Tibial nerve (tissue), 4 donors: Measurements from ENCODE around the gene PPT1. TPM values are rescaled to one million over a fixed set of nuclear protein-coding genes. Genes with fewer than 3 reads are reported as not detected.
"Not testable (repeated sequence)": the region's sequence is repeated elsewhere in the genome, so short reads cannot be mapped to it uniquely, and the experiment has no call there.

Source experiments
- DNase-seq, 2 donors: peaks; one replicate each; pipeline ENCODE4 v3.0.0-alpha.2; 2019; ENCODE audit warnings: low spot score in 2 of 2
- H3K27ac ChIP-seq, 4 donors: fragments of 200-600 bp; sonication (generic) in 3 of 4; one replicate each; pipeline ENCODE4 v1.5.1; 2017 to 2019; ENCODE audit warnings: mild to moderate bottlenecking in 1 of 4
- H3K27me3 ChIP-seq, 2 donors: fragments of 200-600 bp; sonication (generic) in 1 of 2; one replicate each; pipeline versions ENCODE4 v1.5.1 to v1.6.0; 2017 to 2019
- H3K36me3 ChIP-seq, 3 donors: fragments of 200-600 bp; sonication (generic); one replicate each; pipeline ENCODE4 v1.5.1; 2018 to 2019
- H3K4me1 ChIP-seq, 4 donors: fragments of 200-600 bp; sonication (generic) in 3 of 4; one replicate each; pipeline ENCODE4 v1.5.1; 2017 to 2019
- H3K4me3 ChIP-seq, 4 donors: fragments of 200-600 bp; sonication (generic) in 3 of 4; one replicate each; pipeline ENCODE4 v1.5.1; 2017 to 2019; ENCODE audit warnings: mild to moderate bottlenecking in 1 of 4, moderate library complexity in 1 of 4
- H3K9me3 ChIP-seq, 4 donors: fragments of 200-600 bp; sonication (generic) in 3 of 4; one replicate each; pipeline ENCODE4 v1.5.1; 2017 to 2019
- EP300 ChIP-seq, 2 donors: sonication (generic); formaldehyde crosslinking; IDR thresholded peaks; one replicate each; pipeline ENCODE4 v1.6.1; 2017; ENCODE audit warnings: antibody characterized with exemption in 2 of 2, mild to moderate bottlenecking in 1 of 2
- POLR2A ChIP-seq, 2 donors: fragments of 450-650 bp; IDR thresholded peaks; one replicate each; pipeline ENCODE4 v1.6.1; 2017; ENCODE audit warnings: antibody characterized with exemption in 2 of 2, mild to moderate bottlenecking in 2 of 2, moderate library complexity in 2 of 2
- WGBS, 2 donors: methylation state at CpG; one replicate each; pipeline ENCODE4 v1.1.5; 2018; 5-methylcytosine and 5-hydroxymethylcytosine counted together
- total RNA-seq, 4 donors: library from RNA; depleted of rRNA; stranded (reverse); fragments of >200 nt; gene quantifications; one replicate each; pipeline ENCODE4 v1.1.0, GENCODE V29; 2016
- TF ChIP-seq, protein P1 (sequence below), 5 experiments: fragments of 200-600 bp in 3 of 5; fragments of 450-650 bp in 2 of 5; sonication (generic) in 3 of 5; IDR thresholded peaks; one replicate each; pipeline ENCODE4 v1.5.1; 2016 to 2019; ENCODE audit warnings: antibody characterized with exemption in 5 of 5, mild to moderate bottlenecking in 3 of 5, moderate library complexity in 2 of 5

The PPT1 gene
- total RNA-seq, 4 donors from 2014 or later, result 52.8 to 88.5 (median 58.7) TPM

DNA sequence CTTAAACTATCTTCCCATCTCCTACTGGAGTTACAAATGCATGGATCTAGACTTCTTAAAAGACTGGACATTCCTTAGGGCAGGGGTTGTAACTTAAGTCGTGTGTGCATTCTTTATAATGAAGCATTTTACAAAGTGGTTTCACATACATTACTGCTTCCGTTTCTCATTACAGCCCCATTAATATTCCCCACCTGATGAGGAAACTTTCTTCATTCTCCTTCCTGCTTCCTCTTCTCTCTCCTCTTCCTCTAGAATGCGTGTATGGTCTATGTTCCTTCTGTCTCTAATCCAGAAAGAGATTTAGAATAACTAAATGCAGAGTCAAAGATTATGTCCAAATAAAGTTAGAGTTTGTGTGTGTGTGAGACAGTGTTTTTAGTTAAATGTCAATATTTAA is 58.4 kb downstream of the PPT1 start:
- Histone ChIP-seq H3K4me1 (peaks cover 0 to 64% (median 31%) of the 10 kb centered on the region in 4 donors), H3K27ac (peak overlapping the region; percentile 96 to 100 (median 98)), H3K36me3 (peaks cover 0 to 7% (median 0%) of the 10 kb centered on the region in 3 donors), H3K27me3 (no peaks in the 10 kb centered on the region), H3K9me3 (no peaks in the 10 kb centered on the region), H3K4me3 (no peak overlapping the region)
- WGBS, 2 donors, result 51 to 62% methylated on average over 3 of the region's 3 CpGs
- no peak for TF ChIP-seq EP300 (IDR thresholded peaks at IDR 0.05)
- TF ChIP-seq, protein P1, sequence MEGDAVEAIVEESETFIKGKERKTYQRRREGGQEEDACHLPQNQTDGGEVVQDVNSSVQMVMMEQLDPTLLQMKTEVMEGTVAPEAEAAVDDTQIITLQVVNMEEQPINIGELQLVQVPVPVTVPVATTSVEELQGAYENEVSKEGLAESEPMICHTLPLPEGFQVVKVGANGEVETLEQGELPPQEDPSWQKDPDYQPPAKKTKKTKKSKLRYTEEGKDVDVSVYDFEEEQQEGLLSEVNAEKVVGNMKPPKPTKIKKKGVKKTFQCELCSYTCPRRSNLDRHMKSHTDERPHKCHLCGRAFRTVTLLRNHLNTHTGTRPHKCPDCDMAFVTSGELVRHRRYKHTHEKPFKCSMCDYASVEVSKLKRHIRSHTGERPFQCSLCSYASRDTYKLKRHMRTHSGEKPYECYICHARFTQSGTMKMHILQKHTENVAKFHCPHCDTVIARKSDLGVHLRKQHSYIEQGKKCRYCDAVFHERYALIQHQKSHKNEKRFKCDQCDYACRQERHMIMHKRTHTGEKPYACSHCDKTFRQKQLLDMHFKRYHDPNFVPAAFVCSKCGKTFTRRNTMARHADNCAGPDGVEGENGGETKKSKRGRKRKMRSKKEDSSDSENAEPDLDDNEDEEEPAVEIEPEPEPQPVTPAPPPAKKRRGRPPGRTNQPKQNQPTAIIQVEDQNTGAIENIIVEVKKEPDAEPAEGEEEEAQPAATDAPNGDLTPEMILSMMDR (IDR thresholded peaks at IDR 0.05), result no peak
- TF ChIP-seq POLR2A (IDR thresholded peaks at IDR 0.05), result no peak
- DNase-seq, result no peak

DNA sequence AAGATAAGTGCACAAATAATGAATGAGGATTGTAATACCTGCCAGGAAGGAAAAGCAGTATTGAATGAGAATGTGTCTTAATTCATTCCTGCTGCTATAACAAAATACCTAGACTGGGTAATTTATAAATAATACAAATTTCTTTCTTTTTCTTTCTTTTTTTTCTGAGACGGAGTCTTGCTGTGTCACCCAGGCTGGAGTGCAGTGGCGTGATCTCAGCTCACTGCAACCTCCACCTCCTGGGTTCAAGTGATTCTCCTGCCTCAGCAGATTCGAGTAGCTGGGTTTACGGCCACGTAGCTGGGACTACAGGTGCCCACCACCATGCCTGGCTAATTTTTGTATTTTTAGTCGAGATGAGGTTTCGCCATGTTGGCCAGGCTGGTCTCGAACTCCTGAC is 59.8 kb downstream of the PPT1 start:
- Histone ChIP-seq H3K27ac (peak overlapping the region in 2 of 4 donors; percentile 41 to 60), H3K4me1 (peaks cover 0 to 54% (median 25%) of the 10 kb centered on the region in 4 donors)
- DNase-seq, H3K4me3 ChIP-seq, H3K36me3 ChIP-seq, H3K27me3 ChIP-seq, H3K9me3 ChIP-seq: not testable (repeated sequence)
- 92 to 97% methylated on average over 8 of the region's 8 CpGs for WGBS, 2 donors

DNA sequence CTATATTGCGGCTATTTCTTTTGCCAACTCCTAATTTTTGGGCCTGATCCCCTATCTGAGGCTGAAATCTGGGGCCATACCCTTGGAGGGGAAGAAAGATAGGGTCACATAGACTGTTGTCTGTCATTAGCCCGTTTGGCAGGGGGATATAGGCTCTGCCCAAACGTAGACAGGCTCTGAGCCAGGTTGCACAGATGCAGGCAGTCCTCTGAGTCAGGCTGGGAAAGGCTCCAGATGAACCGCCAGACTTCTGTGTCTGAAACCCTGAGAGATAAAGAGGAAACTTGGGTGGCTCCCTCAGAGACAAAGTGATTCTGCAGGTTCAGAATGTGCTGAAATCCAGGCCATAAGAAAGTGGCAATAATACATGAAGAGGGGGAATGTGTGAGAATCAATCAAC is 60.5 kb downstream of the PPT1 start:
- TF ChIP-seq, protein P1 (IDR thresholded peaks at IDR 0.05), result no peak
- no peak for TF ChIP-seq EP300 (IDR thresholded peaks at IDR 0.05)
- no peak for TF ChIP-seq POLR2A (IDR thresholded peaks at IDR 0.05)
- Histone ChIP-seq H3K4me1 (peaks cover 0 to 53% (median 18%) of the 10 kb centered on the region in 4 donors), H3K4me3 (no peak overlapping the region), H3K9me3 (no peaks in the 10 kb centered on the region), H3K27ac (peak overlapping the region in 3 of 4 donors; percentile 37 to 60 (median 41)), H3K27me3 (no peaks in the 10 kb centered on the region), H3K36me3 (no peaks in the 10 kb centered on the region)
- peak in 1 of 2 donors; percentile 34 for DNase-seq
- 23 to 27% methylated on average over 4 of the region's 4 CpGs for WGBS, 2 donors

DNA sequence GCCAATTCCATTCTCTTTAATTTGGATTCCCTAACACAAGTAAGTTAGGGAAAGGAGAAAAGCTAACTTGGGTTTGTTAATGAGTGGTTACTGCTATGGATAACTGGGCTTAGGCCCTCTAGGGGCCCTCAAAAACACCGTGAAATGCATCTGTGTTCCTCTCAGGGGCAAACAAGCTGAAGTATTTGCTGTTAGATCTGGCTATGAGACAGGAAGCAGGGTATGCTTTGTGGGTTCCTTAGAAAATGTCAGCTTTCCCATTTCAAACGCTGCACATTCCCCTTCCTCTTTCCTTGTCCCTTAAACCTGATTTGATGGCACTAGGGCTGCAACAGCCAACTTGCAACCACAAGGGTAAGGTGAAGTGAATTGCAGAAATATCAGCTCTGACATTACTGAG is 62.2 kb downstream of the PPT1 start:
- Histone ChIP-seq H3K4me3 (no peak overlapping the region), H3K27ac (peak overlapping the region in 2 of 4 donors; percentile 60 to 68), H3K27me3 (no peaks in the 10 kb centered on the region), H3K4me1 (peaks cover 0 to 56% (median 20%) of the 10 kb centered on the region in 4 donors), H3K9me3 (no peaks in the 10 kb centered on the region), H3K36me3 (no peaks in the 10 kb centered on the region)
- DNase-seq, result no peak
- WGBS, 2 donors, result 38 to 44% methylated on average over 2 of the region's 2 CpGs
- TF ChIP-seq POLR2A (IDR thresholded peaks at IDR 0.05) (no peak), EP300 (IDR thresholded peaks at IDR 0.05) (no peak)
- TF ChIP-seq, protein P1 (IDR thresholded peaks at IDR 0.05), result no peak

DNA sequence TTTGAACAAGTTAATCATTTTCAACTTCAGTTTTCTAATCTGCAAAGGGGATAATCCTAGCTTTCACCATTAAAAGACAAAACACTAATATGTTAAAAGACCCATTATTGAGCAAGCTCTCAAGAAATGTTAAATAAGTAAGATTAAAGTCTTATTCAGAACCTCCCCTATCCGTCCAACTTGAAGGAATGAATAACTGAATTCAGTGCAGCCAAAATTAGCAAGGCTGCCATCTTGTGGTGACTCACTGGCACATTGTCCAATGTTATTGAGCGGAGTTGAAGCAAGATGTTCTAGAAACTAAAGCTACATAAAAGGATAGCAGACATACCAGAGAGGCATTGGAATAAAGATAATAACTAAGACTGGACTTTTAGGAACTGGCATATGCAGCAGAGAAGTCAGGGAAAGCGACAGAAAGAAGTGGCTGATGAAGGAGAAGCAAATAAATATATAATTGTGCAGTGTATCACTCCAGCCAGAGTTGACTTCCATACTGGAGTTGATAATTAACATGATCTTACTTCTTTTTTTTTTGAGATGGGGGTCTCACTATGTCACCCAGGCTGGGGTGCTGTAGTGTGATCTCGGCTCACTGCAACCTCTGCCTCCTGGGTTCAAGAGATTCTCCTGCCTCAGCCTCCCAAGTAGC is 64.7 kb downstream of the PPT1 start:
- 37 to 38% methylated on average over 4 of the region's 4 CpGs for WGBS, 2 donors
- Histone ChIP-seq H3K4me1 (peaks cover 0 to 37% (median 14%) of the 10 kb centered on the region in 4 donors), H3K4me3 (no peak overlapping the region), H3K27ac (peak overlapping the region in 2 of 4 donors; percentile 23 to 53), H3K9me3 (no peaks in the 10 kb centered on the region), H3K36me3 (no peaks in the 10 kb centered on the region), H3K27me3 (no peaks in the 10 kb centered on the region)
- DNase-seq, result peak in 1 of 2 donors; percentile 63
- no peak for TF ChIP-seq POLR2A (IDR thresholded peaks at IDR 0.05)
- TF ChIP-seq EP300 (IDR thresholded peaks at IDR 0.05), result peak in 1 of 2 donors; percentile 22
- TF ChIP-seq, protein P1 (IDR thresholded peaks at IDR 0.05), result peak; percentile 49 to 67 (median 63)
